Measurements from ENCODE around the gene FATE1.

DNA sequence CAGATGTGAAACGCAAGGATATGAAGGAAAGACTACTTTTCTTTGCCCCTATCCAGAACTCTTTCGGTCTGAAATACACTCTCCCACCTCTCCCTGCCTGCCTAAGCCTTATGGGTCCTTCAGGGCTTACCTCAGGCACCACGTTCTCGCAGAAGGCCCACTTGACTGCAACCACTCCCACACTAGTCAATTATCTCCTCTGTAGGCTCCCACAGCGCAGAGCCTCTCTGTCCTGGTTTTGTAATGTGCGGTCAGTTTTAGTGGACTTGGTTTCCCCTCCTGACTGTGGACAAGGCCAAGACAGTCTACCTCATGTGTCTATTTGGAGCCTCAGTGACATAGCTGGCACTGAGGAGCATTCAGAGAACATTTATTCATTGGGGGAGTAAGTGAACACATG lies 29.8 kb downstream of the FATE1 start:
- TF ChIP-seq, protein P1, sequence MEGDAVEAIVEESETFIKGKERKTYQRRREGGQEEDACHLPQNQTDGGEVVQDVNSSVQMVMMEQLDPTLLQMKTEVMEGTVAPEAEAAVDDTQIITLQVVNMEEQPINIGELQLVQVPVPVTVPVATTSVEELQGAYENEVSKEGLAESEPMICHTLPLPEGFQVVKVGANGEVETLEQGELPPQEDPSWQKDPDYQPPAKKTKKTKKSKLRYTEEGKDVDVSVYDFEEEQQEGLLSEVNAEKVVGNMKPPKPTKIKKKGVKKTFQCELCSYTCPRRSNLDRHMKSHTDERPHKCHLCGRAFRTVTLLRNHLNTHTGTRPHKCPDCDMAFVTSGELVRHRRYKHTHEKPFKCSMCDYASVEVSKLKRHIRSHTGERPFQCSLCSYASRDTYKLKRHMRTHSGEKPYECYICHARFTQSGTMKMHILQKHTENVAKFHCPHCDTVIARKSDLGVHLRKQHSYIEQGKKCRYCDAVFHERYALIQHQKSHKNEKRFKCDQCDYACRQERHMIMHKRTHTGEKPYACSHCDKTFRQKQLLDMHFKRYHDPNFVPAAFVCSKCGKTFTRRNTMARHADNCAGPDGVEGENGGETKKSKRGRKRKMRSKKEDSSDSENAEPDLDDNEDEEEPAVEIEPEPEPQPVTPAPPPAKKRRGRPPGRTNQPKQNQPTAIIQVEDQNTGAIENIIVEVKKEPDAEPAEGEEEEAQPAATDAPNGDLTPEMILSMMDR (conservative IDR thresholded peaks at IDR 0.05 in 1 of 2, IDR thresholded peaks at IDR 0.05 in 1 of 2; ENCODE audit: extremely low read depth in 1 of 2, insufficient read depth in 1 of 2, low read depth in 1 of 2, low read length in 2 of 2), result no peak
- TF ChIP-seq EZH2 (IDR thresholded peaks at IDR 0.05; ENCODE audit: borderline replicate concordance, low read length), result no peak

Measured in mammary epithelial cell (primary cell).